D341Med (cell line): ENCODE measurements around the gene GALK1.

Experiments
- DNase-seq: peaks from one replicate; pipeline ENCODE4 v3.0.0; 2012; ENCODE audit warnings: low spot score

The GALK1 gene

GRCh38 chr17:75749545-75750389, 15.2 kb downstream of the GALK1 start:
- DNase-seq = peak; percentile 93

GRCh38 chr17:75748706-75749105, 16.3 kb downstream of the GALK1 start:
- no peak for DNase-seq

- DNase-seq = no peak
Measured at GRCh38 chr17:75743625-75744206, 21.3 kb downstream of the GALK1 start.

- DNase-seq = no peak
Measured at GRCh38 chr17:75742337-75742736, 22.7 kb downstream of the GALK1 start.

GRCh38 chr17:75740631-75741077, 24.3 kb downstream of the GALK1 start:
- DNase-seq = no peak

GRCh38 chr17:75740215-75740614, 24.8 kb downstream of the GALK1 start:
- DNase-seq = no peak

GRCh38 chr17:75739801-75740200, 25.2 kb downstream of the GALK1 start:
- DNase-seq = no peak

- no peak for DNase-seq
Measured at GRCh38 chr17:75739174-75739573, 25.8 kb downstream of the GALK1 start.

- DNase-seq = no peak
Measured at GRCh38 chr17:75738218-75738802, 26.7 kb downstream of the GALK1 start.

GRCh38 chr17:75737133-75737962, 27.6 kb downstream of the GALK1 start:
- no peak for DNase-seq

GRCh38 chr17:75736173-75736835, 28.7 kb downstream of the GALK1 start:
- no peak for DNase-seq

GRCh38 chr17:75734674-75735294, 30.2 kb downstream of the GALK1 start:
- DNase-seq = no peak

GRCh38 chr17:75733471-75733870, 31.5 kb downstream of the GALK1 start:
- no peak for DNase-seq

GRCh38 chr17:75731716-75732498, 33.1 kb downstream of the GALK1 start:
- no peak for DNase-seq

- DNase-seq = no peak
Measured at GRCh38 chr17:75731086-75731715, 33.8 kb downstream of the GALK1 start.

GRCh38 chr17:75730065-75730464, 34.9 kb downstream of the GALK1 start:
- no peak for DNase-seq

- no peak for DNase-seq
Measured at GRCh38 chr17:75729351-75729750, 35.6 kb downstream of the GALK1 start.

- DNase-seq = no peak
Measured at GRCh38 chr17:75727391-75727790, 37.6 kb downstream of the GALK1 start.

- no peak for DNase-seq
Measured at GRCh38 chr17:75725504-75725903, 39.5 kb downstream of the GALK1 start.
